Fibroblast of skin of scalp (primary cell): ENCODE results near the gene MAN1B1. TPM values are rescaled to one million over a fixed set of nuclear protein-coding genes. Genes with fewer than 3 reads are reported as not detected.

ENCODE experiments used
- DNase-seq: peaks from one replicate; pipeline ENCODE4 v3.0.0-alpha.2; 2013
- polyA plus RNA-seq, 2 experiments: library from polyadenylated mRNA; unstranded; fragments of 120-200 nt; gene quantifications; one replicate each; pipeline ENCODE4 v1.2.1, GENCODE V29; 2013; ENCODE audit not compliant: insufficient read length in 2 of 2

The MAN1B1 gene
- polyA plus RNA-seq (2013, experiment 1 of 2; ENCODE audit: insufficient read length): 83.4 TPM
- 78.3 TPM for polyA plus RNA-seq (2013, experiment 2 of 2; ENCODE audit: insufficient read length)

DNA sequence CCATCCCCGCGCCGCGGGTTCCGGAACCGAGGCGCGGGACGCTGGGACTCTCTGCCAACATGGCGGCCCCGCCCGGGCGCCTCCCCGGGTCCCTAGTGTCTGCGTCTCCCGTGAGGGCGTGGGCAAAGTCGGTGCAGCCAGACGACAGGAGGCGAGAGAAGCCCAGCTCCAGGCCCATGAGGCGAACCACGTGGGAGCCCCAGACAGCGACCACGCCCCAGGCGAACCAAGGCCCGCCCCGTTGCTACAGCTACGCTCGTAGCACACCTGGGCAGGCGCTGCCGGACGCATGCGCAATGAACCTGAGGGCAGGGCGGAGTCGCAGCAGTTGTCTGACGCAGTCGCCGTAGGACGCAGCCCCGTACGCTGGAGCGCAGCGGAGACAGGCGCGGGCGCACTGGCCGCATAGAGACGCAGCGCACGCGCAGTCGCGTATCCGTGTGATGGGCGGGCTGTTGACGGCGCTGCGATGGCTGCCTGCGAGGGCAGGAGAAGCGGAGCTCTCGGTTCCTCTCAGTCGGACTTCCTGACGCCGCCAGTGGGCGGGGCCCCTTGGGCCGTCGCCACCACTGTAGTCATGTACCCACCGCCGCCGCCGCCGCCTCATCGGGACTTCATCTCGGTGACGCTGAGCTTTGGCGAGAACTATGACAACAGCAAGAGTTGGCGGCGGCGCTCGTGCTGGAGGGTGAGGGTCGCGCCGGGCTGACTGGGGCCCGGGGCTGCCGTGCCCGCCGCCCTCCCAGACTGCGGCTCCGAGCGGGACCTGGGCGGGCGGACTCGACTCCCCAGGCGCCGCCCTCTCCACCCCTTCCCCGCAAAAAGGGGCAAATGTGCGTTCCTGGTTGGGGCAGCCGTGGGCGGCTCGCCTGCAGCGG lies at the start of gene MAN1B1:
MAN1B1 (plus strand) TSS at position 455 of the 878 bp plus-strand sequence; CDS start at position 470, 15 bp downstream.
- peak; percentile 98 for DNase-seq

- DNase-seq: no peak
Observed at GRCh38 chr9:137037035-137037434, 49.8 kb upstream of the MAN1B1 start.

GRCh38 chr9:137037483-137037882 lies 49.3 kb upstream of the MAN1B1 start:
- no peak for DNase-seq

DNA sequence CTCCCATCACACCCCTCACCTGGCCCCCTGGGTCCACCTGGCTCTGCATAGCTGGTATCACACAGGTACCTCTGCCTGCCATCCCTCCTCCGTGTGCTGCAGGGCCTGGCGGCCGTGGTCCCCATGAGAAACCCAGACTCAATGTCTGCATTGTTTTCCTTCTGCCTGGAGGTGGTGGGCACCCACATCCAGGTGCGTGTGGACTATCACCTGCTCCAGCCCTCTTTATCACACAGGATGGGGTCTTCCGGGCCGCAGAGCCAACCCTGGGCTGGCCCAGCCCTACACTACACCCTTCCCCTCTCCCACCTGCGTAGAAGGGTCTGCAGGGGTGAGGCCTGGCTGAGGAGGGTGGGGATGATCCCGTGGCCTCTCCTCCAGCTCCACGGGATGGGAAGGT lies 47.9 kb upstream of the MAN1B1 start:
- DNase-seq: no peak

- DNase-seq: no peak
Observed at GRCh38 chr9:137039611-137040366, 47.0 kb upstream of the MAN1B1 start.

DNA sequence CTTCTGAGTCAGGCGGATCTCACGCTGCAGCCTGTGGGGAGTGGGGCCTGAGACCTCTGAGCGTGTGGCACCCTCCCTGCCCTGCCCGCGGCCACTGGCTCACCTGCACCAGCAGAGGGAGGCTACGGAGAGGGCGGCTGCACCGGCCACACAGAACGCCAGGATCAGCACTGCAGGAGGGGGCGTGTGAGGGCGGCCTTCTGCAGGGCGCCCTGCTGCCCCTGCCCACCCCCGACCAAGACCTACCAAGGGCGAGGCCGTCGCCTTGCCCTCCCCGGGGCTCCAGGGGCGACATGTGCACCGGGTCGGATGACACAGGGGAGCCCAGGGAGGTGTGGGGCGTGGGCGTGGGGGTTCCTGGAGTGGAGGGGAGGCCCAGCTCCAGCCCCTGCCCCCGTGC lies 46.2 kb upstream of the MAN1B1 start:
- no peak for DNase-seq

DNA sequence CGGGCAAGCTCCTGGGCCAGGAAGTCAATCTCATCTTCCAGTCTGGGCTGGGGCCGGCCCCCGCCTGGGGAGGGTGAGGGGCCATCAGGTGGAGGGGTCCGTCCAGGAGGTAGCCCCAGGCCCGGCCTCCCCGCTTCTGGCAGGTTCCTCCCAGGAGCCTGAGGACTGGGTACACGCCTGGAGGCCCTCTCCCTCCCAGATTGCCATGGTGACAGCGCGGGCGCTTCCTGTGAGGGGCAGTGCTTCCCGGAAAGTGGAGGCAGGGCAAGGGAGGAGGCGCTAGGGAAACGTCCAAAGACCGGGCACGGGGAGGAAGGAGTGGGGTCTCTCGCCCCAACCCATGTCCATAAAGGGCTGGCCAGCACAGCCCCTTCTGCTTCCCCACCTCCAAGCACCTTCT lies 45.7 kb upstream of the MAN1B1 start:
- DNase-seq: no peak

- no peak for DNase-seq
Observed at GRCh38 chr9:137042751-137043727, 43.7 kb upstream of the MAN1B1 start.

DNA sequence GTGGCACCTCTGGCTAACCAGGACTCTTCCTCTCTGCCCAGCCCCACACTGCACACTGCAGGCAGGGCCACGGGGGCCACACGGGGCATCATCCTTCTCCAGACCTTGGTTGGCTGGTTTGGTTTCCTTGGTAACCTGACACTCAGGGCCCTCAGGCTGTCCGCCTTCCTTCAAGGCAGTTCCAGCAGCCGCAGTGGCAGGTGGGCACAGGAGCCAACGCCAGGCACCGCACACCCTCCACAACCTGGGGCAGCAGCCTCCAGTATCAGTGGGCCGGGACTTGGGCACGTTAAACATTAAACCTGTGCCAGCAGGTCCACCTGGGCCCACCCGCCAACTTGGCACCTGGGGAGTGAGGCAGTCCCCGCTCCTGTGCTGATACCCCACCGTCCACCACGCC lies 42.7 kb upstream of the MAN1B1 start:
- no peak for DNase-seq

- DNase-seq: no peak
Observed at GRCh38 chr9:137044502-137045177, 42.1 kb upstream of the MAN1B1 start.

DNA sequence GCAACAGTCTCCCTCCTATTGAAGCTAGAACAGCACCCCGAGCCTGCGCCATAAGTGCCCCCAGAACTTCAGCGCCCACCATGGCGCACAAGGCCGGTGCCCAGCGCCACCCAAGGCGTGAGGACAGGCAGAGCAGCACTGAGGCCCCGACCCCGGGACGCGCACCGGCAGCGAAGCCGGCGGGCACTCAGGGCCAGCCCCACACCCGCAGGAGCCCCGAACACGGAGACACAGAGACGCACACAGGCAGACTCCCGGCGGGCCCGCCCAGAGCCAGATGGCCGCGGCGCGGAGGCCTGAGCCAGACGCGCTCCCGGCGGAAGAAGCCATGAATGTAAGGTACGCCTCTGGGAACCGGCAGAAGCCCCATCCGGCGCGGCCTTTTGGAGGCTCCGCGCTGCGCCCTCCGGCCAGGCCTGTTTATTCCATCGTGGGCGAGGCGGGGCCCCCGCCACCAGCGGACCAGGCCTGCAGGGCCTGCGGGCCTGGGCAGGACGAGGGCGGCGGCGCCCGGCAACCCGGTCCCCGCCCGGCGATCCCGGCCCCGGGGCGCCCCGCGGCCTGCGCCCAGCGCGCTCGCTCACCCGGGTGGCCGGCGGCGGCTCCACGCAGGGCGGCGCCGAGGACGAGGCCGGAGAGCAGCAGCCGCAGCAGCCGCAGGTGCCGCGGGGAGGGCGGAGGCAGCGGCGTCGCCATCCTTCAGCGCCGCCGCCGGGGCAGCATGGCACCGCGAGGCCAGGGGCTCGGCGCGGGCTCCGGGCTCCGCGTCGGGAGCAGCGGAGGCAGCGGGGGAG lies 41.3 kb upstream of the MAN1B1 start:
- no peak for DNase-seq

GRCh38 chr9:137046088-137046787 lies 40.5 kb upstream of the MAN1B1 start, which contains the start of gene NPDC1:
Gene NPDC1 (minus strand): TSS chr9:137046177. CDS start chr9:137045989, 188 bp downstream.
- peak; percentile 65 for DNase-seq

- DNase-seq: no peak
Observed at GRCh38 chr9:137048655-137049543, 37.9 kb upstream of the MAN1B1 start.

- DNase-seq: no peak
Observed at GRCh38 chr9:137049544-137050449, 37.0 kb upstream of the MAN1B1 start.

DNA sequence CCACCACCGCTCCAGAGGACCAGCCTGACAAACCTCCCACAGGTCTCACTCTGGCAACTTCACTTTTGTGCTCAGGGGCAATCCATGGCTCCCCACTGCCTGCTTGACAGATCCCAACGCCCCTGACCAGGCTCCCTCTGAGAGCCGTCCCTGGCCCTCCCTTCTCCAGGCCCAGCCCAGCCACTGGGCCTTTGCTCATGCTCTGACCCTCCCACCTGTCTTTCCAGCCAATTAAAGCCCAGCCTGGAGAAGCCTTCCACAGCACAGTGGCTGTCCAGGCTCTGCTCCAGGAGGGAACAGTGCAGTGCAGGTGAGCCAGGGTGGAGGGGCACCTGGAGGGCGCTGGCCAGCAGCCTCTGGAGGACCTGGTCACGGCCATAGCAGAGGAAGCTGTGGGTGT lies 36.2 kb upstream of the MAN1B1 start:
- DNase-seq: no peak

DNA sequence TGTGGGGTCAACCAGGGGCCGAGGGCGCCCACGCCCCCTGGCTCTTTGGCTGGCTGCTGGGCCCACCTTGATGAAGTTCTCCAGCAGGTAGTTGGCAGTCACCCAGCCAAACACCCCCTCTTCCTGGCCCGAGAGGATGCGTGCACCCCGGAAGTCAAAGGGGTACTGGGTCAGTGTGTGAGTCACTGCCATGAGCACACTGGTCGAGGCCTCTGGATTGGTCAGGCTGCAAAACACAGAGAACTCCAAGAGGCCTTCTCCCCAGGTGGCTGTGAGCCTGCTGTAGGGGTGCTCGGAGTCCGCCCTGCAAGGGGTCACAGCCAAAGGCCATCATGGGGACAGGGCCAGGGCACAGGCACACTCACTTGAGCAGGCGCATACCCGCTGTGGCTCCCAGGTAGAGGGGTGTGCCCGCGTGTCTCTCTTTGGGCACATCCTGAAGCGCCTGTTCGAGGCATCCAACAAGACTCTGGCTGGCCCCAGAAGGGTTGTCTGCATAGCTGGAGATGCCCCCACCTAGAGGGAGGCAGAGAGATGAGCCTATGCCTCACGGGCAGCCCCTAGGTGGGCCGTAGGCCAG lies 35.5 kb upstream of the MAN1B1 start:
- no peak for DNase-seq

- no peak for DNase-seq
Observed at GRCh38 chr9:137052293-137052692, 34.5 kb upstream of the MAN1B1 start.
